HFF-Myc (cell line): ENCODE results near the gene NTRK2.

ENCODE experiments used
- DNase-seq: peaks from one replicate; pipeline ENCODE4 v3.0.0-alpha.2; 2011; ENCODE audit warnings: low read depth; ENCODE audit errors: extremely low read depth
- H3K4me3 ChIP-seq: replicated peaks from 2 replicates; pipeline ENCODE4 v1.5.1; 2011; ENCODE audit warnings: low read depth, mild to moderate bottlenecking, control low read depth, low read length
- TF ChIP-seq, protein P1 (sequence below): IDR thresholded peaks from 2 replicates; pipeline ENCODE4 v1.5.1; 2012; ENCODE audit warnings: mild to moderate bottlenecking, low read depth, low read length, control low read depth; ENCODE audit errors: missing control alignments

Gene NTRK2

DNA sequence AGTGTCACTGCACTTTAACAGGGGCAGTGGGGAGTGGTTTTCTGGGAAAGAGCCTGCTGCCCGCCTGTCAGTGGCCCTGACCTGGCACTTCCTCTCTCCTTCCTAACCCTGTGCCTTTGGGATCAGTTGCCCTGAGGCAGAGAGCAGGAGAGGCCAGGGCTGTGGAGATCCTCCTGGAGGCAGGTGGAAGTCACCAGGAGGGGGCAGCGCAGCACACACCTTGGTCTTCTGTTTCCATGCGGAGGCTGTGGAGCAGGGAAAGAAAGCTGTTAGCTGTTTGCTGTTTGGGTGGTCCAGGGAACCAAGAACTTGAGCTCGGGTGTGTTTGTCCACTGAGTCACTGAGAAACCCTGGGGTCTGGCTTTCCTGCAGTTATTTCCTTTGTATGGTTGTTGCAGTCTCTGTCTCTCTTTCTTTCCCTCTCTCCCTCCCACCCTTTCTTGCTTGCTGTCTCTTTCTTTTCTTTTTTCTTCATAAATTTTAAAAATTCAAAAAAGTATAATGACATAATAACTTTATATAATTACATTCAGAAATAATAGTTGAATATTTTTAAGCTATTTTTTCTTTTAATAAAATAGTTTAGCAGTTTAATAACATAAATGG lies 28.1 kb downstream of the NTRK2 start:
- TF ChIP-seq, protein P1, sequence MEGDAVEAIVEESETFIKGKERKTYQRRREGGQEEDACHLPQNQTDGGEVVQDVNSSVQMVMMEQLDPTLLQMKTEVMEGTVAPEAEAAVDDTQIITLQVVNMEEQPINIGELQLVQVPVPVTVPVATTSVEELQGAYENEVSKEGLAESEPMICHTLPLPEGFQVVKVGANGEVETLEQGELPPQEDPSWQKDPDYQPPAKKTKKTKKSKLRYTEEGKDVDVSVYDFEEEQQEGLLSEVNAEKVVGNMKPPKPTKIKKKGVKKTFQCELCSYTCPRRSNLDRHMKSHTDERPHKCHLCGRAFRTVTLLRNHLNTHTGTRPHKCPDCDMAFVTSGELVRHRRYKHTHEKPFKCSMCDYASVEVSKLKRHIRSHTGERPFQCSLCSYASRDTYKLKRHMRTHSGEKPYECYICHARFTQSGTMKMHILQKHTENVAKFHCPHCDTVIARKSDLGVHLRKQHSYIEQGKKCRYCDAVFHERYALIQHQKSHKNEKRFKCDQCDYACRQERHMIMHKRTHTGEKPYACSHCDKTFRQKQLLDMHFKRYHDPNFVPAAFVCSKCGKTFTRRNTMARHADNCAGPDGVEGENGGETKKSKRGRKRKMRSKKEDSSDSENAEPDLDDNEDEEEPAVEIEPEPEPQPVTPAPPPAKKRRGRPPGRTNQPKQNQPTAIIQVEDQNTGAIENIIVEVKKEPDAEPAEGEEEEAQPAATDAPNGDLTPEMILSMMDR: peak; percentile 78
- H3K4me3 ChIP-seq: no peak overlapping the region
- peak; percentile 39 for DNase-seq

- DNase-seq: no peak
- H3K4me3 ChIP-seq: no peak overlapping the region
- TF ChIP-seq, protein P1: no peak
These were observed 28.8 kb downstream of the NTRK2 start for GRCh38 chr9:84698323-84698722.

DNA sequence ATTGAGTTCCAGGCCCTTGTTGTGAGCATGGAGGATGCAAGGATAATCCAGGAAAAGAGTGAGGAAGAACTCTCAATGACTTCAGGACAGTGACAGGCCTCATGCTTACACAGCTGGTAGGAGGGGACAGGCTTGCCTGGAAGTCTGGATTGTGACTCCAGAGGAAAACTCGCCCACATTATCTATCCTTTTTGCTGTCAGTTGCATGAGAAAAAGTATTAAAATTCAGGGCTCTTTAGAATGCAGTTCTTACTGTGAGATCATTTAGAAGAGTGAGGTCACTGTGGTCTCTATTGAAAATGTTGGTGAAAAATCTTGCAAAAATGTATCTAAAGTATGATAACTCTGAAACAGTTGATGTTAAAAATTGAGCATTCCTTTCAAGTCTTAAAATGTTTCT lies 30.5 kb downstream of the NTRK2 start:
- no peak for DNase-seq
- TF ChIP-seq, protein P1: no peak
- no peak overlapping the region for H3K4me3 ChIP-seq

DNA sequence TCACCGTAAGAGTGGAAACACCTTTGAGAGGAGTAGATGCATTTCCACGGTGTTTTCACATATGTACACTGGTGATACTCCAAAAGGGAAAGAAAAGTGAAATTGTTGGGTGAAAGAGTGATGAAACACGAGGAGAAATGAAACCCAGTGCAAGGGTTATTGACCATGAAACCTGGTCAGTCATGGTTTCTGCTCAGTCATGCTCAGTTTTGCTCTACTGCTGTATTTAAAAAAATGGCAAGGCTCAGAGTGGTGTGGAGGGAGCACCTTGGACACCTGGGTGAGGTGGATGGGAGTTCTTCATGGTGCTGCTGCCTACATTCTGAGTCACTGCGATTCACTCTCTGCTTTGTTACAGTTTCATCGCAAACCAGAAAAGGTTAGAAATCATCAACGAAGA lies 32.3 kb downstream of the NTRK2 start:
- no peak overlapping the region for H3K4me3 ChIP-seq
- DNase-seq: no peak
- TF ChIP-seq, protein P1: no peak

GRCh38 chr9:84702471-84702870 lies 32.9 kb downstream of the NTRK2 start:
- no peak overlapping the region for H3K4me3 ChIP-seq
- TF ChIP-seq, protein P1: no peak
- DNase-seq: no peak

GRCh38 chr9:84703793-84704192 lies 34.3 kb downstream of the NTRK2 start:
- TF ChIP-seq, protein P1: no peak
- no peak for DNase-seq
- no peak overlapping the region for H3K4me3 ChIP-seq

DNA sequence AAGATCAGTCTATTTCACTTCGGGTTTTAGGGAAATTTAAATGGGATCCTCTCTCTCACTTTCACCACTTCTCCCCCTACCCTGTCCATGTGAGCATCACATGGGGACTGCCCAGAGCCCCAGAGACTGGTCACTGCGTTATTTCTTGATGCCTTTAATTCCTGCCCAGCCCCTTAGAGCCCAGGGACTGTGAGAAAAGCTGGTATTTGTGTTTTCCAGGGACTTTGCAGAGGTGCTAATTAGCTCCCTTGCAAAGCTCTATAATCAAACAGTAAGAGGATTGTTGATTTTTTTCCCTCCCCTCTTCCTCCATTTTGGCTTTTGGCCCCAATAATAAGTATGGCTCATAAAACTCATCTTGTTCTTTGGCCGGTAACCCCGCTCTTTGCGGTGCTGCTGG lies 35.6 kb downstream of the NTRK2 start:
- H3K4me3 ChIP-seq: no peak overlapping the region
- DNase-seq: no peak
- TF ChIP-seq, protein P1: no peak
